GM21423 (cell line): Measurements from ENCODE around the gene NBPF3.

Source experiments
- ATAC-seq: cut with Tn5 transposase; IDR thresholded peaks from one replicate; pipeline ENCODE4 v1.9.1; 2021; ENCODE audit warnings: mild to moderate bottlenecking, moderate library complexity; ENCODE audit not compliant: unreplicated experiment

The NBPF3 gene

GRCh38 chr1:21534146-21534545 lies 94.2 kb downstream of the NBPF3 start:
- no peak for ATAC-seq
